NCI-H82 treated with DMSO at 0.1 percent for 48 hours (cell line): ENCODE data around the gene RAPGEF4.

Source experiments
- DNase-seq: peaks from one replicate; lab custom pipeline; 2025; ENCODE audit not compliant: unreplicated experiment; lab: John Stamatoyannopoulos, UW

The RAPGEF4 gene

DNA sequence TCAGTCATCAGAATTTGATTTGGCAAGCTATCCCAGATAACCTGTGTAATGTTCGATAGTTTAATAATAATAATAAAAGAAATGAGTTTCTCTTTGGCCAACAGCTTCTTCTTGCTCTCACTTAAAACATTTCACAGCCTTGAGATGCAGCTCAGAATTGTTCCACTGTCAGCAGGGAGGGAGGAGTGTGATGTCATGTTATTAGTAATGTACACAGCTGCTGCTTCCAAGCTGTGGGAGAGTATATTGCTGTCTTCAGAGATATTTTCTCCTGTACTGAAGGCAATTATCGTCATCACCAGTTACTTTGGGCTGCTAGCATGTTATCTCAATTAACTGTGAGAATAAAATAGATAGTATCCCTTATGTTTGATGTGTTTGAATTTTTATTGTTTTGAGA, 193.1 kb downstream of the RAPGEF4 start:
- no peak for DNase-seq

- DNase-seq = no peak
Observed at GRCh38 chr2:172929644-172930043, 194.0 kb downstream of the RAPGEF4 start.

GRCh38 chr2:172930871-172931255, 195.2 kb downstream of the RAPGEF4 start:
- peak; percentile 47 for DNase-seq

GRCh38 chr2:172931256-172931894, 195.7 kb downstream of the RAPGEF4 start:
- peak; percentile 47 for DNase-seq

GRCh38 chr2:172931918-172932520, 196.4 kb downstream of the RAPGEF4 start:
- DNase-seq = peak; percentile 47

DNA sequence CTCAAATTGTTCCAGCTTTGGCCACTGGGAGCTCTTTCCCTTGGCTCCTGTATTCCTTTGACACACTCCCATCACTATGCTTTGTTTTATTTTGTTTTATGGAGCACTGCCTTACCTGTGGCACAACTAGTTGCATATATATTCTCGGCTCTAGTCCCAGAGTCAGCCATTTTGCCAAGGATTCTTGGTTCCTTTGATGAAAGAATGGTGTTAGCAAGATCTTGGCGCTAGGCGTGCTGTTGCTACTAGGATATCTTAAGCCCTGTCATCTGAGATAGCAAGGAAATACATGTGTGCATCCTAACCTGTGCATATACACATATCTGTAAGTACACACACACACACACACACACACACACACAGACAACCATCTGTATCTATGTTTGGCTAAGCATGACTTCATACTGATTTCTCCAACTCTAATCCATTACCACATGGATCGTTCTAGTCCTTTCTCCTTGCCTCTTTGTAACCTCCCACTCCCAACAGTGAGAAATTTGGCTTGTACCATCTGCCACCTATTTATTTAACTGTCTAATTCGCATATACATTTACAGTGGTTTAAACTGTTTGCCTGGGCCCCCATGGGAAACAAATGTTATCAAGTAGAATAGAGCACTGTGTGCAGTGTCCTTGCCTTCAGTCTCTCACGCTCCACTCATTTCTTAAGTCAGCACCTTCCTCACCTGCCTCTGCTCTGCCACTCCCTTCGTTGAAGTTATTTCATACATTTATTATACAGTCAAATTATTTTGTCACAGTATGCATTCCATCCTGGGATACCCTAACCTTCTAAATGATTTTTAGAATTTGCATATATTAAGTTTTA, 202.5 kb downstream of the RAPGEF4 start:
- no peak for DNase-seq

GRCh38 chr2:172938713-172939375, 203.2 kb downstream of the RAPGEF4 start:
- DNase-seq = no peak

GRCh38 chr2:172943539-172943938, 207.9 kb downstream of the RAPGEF4 start:
- DNase-seq = no peak

- DNase-seq = peak; percentile 52
Observed at GRCh38 chr2:172944022-172944793, 208.6 kb downstream of the RAPGEF4 start.

DNA sequence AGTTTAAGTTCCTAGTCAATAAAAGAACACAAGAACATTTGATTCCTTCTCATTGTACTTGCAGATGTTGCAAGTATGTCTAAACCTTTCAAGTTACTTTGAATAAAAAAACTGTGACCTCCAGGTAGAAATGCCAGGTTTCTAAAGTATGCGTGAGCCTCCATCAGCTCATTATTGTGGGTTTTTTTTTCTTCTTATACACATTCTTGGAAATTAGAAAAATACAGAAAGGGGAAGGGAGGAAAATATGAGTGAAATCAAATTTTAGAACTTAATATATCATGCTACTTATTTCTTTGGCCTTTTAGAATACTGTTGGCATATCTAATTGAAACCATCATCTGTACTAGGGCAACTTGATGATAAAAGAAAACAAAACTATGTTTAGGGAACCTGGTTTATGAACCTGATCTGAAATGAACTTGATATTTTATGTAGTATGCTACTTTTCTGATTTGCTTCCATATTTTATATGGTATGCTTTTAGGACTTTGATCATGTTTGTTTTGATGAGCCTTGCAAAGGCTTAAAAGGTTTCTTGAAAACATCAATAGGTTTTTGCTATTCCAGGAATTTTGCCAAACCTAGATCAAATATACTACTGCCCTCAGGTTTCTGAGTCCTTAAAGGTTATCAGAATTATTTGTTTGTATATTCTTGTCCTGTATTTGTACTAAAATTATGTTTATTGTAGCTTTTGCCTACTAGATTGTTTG, 209.3 kb downstream of the RAPGEF4 start:
- no peak for DNase-seq

DNA sequence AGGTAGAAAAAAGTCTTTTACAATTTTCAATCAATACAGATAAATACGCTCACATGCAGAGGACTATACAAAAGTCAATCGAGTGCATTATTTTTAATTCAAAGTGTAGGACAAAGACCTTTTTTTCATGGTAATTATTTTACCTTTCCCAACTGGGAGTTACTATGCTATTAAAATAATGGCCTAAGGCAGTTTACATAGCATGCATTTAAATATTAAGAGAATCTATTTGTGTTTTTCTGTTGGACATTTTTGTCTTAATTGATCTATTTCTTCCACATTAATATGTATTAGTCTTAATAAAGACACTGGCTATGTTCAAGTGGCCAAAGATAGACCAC, 209.8 kb downstream of the RAPGEF4 start:
- DNase-seq = no peak

DNA sequence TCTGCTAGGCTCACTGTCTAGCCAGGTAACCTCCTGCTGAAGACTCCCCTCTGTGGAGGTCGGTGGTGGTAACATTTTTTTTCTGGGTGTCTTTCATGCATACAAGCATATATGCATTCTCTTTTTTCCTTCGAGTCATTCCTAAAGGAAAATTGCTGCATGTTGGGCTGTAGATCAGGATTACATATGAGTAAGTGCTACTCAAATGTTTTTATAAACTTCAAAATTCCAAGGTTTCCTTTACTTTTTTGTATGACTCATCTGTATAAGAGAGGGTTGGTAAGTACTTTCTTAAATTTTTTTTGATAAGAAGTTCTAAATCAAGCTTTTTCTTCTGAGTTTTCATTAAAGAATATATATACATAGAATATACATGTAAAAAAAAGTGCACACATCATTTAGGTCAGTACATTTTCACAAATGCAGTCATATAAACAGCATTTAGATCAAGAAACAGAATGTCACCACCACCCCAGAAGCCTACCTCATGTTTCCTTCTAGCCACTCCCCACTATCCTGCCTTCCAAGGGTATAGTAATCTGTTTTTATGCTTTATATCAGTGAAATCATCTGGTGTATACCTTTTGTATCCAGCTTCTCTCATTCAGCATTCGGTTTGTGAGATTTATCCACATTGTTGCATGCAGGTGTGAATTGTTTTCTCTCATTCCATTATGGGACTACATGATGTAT, 212.0 kb downstream of the RAPGEF4 start:
- no peak for DNase-seq

DNA sequence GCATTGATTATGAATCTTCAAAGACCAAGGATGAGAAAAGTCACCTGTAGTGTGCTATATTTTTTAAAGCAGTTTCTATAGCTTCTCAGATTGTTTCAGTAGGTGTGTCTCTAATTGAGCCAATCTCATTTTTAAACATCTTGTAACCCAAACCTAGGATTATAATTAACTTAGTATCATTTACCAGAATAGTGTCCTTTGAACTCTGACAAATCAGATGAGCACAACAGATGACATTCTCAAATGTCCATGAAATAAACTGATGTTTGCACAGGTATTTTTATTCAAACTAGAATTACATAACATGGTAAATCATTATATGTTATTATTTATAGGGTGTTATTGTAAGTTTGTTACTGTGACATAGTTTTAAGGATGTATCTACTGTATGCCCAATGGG, 213.9 kb downstream of the RAPGEF4 start:
- no peak for DNase-seq

- DNase-seq = no peak
Observed at GRCh38 chr2:172950565-172950964, 214.9 kb downstream of the RAPGEF4 start.

GRCh38 chr2:172951554-172951953, 215.9 kb downstream of the RAPGEF4 start:
- no peak for DNase-seq

DNA sequence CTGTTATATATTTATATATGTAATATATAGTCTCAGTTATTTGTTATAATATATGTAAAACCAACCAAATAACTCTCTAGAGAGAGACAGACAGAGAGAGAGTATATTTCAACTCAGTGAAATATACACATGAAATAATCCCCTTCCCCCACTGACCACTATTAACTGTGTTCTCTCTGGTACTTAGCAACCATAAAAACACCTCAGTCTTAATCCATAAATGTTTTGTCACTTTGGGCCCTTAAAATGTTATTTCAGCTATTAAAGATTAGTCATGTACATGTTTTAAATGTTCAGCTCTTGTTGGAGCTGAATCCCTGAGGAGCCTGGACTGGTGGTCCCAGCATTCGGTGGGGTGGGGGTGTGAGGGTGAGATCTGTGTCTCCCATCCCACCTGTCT, 217.8 kb downstream of the RAPGEF4 start:
- DNase-seq = no peak

DNA sequence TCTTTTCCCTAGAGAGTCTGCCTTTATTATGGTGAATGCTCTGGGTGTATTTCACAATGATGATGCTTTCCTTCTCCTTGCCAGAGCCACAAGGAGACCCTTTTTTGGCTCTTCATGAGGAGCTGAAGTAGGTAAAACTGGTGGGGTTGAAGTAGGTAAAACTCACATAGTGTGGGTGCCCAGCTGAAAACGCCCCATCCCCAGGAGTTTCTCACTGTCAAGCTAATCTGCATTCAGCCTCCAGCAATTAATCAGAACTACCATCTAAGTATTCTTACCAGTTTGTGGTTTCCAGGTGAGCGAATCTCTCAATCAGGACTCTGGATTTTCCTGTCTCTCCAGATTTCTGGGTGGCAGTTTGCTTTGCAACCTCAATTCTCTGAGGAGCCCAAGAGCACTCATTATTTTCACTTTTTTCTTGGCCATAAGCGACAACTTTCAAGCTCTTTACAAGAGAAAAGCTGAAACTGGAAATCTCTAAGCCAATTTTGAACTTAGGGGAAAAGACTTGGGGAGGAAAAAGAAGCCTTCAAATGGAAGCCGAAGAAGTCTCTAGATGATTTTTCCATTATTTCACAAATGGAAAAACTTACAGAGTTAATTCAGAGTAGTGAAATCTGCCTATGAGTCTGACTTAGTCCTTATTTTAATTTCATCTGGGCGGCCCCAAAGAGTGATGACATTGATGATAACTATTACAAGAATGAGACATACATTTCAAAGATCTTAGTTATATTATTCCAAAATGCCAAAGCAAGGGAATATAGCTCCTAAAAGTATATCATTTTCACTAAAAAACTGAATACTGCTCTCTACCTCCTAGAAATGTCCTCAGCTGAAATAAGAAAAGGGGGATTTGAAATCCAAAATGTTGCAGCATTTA, 218.6 kb downstream of the RAPGEF4 start:
- DNase-seq = no peak

GRCh38 chr2:172955587-172955986, 219.9 kb downstream of the RAPGEF4 start:
- no peak for DNase-seq

GRCh38 chr2:172957734-172958133, 222.1 kb downstream of the RAPGEF4 start:
- DNase-seq = no peak
